Right cardiac atrium (tissue), 5 donors: ENCODE data around the gene GHRL. TPM values are rescaled to one million over a fixed set of nuclear protein-coding genes. Genes with fewer than 3 reads are reported as not detected.

Experiments used
- ATAC-seq, 2 donors: fragments of 200-7000 bp; cut with Tn5 transposase; one replicate each; pipeline versions ENCODE4 v1.8.0 to v1.9.1; 2020; ENCODE audit warnings: moderate library complexity in 2 of 2, mild to moderate bottlenecking in 1 of 2
- DNase-seq, 3 donors: peaks; one replicate each; pipeline ENCODE4 v3.0.0-alpha.2; 2020
- H3K27ac ChIP-seq: one replicate; pipeline ENCODE4 v1.5.1; 2013; ENCODE audit warnings: mild to moderate bottlenecking, low read length, control low read depth, moderate library complexity
- H3K27me3 ChIP-seq: one replicate; pipeline ENCODE4 v1.6.1; 2013; ENCODE audit not compliant: control insufficient read depth, insufficient read depth
- H3K4me1 ChIP-seq: one replicate; pipeline ENCODE4 v1.6.1; 2013; ENCODE audit warnings: low read length; ENCODE audit not compliant: control insufficient read depth, insufficient read depth
- H3K4me3 ChIP-seq: one replicate; pipeline ENCODE4 v1.5.1; 2013; ENCODE audit warnings: low read length, control low read depth
- H3K9me3 ChIP-seq: one replicate; pipeline ENCODE4 v1.6.1; 2013; ENCODE audit warnings: low read length; ENCODE audit not compliant: control insufficient read depth
- WGBS: extraction: QIAGEN DNeasy Blood & Tissue Kit; methylation state at CpG from one replicate; pipeline ENCODE4 v1.1.7; 2013; 5-methylcytosine and 5-hydroxymethylcytosine counted together
- intact Hi-C, 4 donors: fragments of 100-400 bp; cut with DNase I; formaldehyde crosslinking; loops; one replicate each; pipeline versions ENCODE4 v1.11.0 to v1.14.0; 2022 to 2023
- polyA plus RNA-seq: library from polyadenylated mRNA; stranded (reverse); fragments of 200-250 nt; gene quantifications from one replicate; pipeline ENCODE4 v1.2.3, GENCODE V29; 2013
- total RNA-seq, 4 donors: library from RNA; stranded (reverse); fragmentation: NEBNext Ultra II Directional; extraction: Animal tissue kit (Norgen Biotek cat#: 25700); gene quantifications; one replicate each; pipeline ENCODE4 v1.2.1, GENCODE V29; 2021
- donor health status: healthy with polysubstance abuse.
- donor health status: DM: no; HTN: yes; CAD: no.
- donor health status: DM: no; HTN: no; CAD: no.
- donor health status: DM: no; HTN: yes; CAD: no; lungs with severe emphysema.
- donor health status: DM: yes; HTN: yes; CAD: no.

Gene GHRL
- total and polyA plus RNA-seq, 5 donors: 0.25 TPM; not detected in 4

DNA sequence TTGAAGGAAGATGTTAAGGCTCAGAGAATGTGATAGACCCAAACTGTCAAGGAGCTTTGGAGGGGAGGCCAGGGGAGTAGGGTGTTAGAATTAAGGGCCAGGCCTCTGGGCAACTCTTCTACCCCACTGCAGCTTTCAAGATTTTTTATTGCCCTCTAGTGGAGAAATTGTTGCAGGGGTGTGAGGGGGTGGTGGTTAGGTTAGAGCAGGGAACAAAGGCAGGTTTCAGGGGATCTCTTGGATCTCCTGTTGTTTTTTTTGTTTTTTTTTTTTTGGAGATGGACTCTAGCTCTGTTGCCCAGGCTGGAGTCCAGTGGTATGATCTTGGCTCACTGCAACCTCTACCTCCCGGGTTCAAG lies 29.6 kb upstream of the GHRL start:
- ATAC-seq (no peak), DNase-seq (no peak)
- H3K4me3 ChIP-seq: no peak overlapping the region
- WGBS: 97% methylated on average over 1 of the region's 1 CpG
- H3K27me3 ChIP-seq: no peaks in the 10 kb centered on the region
- peaks cover 4% of the 10 kb centered on the region for H3K4me1 ChIP-seq
- H3K27ac ChIP-seq: no peak overlapping the region
- no peaks in the 10 kb centered on the region for H3K9me3 ChIP-seq
- intact Hi-C loops: no loop called here

DNA sequence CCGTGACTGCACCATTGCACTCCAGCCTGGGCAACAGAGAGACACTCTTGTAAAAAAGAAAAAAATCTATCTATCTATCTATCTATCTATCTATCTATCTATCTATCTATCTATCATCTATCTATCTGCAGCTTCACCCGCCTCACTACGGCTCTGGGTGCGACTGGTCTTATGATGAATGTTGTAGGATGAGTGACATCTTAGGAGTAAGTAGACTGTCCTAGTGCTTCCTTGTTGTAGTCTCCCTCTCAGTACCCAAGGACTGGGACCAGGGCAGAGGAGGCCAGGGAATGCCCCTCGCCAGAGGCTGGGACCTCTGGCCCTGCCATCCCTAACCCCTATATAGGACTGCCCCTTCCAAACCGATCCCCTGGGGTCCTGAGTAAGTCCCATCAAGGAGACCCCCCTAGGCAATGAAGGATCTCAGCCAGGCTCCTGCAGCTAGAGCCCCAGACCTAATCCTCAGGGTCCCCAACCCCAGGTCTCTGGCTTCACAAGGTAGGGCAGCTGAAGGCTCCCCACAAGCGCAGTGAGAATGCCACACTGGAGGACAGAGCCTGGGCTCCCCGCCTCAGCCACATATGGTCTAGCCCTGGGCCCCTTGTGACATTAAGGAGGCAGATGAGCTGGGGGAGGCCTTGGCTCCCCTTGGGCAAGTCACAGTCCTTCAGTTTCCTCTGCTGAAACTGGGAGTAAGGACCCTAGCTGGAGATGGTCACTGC lies 29.0 kb upstream of the GHRL start:
- Histone ChIP-seq H3K4me1 (peaks cover 4% of the 10 kb centered on the region), H3K27ac (no peak overlapping the region), H3K9me3 (no peaks in the 10 kb centered on the region), H3K27me3 (no peaks in the 10 kb centered on the region), H3K4me3 (no peak overlapping the region)
- ATAC-seq (peak in 1 of 2 donors; percentile 7), DNase-seq (no peak)
- 94% methylated on average over 8 of the region's 8 CpGs for WGBS
- intact Hi-C loops: no loop called here

DNA sequence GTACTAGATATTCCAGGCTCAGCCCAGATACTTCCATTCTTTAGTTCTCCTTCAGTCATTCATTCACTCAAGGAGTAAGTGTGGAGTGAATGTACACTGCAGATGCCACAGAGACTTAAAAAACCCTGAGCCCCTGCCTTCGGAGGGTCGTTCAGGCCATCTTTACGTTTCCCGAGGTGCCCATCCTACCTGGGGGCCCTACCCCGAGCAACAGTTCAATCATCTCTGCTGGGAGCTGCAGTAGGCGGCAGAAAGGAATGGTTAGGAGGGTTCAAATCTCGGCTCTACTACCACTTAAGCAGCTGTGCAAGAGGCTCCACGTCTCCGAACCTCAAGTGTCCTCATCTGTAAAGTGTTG lies 27.6 kb upstream of the GHRL start:
- no peak for ATAC-seq
- Histone ChIP-seq H3K4me1 (peaks cover 4% of the 10 kb centered on the region), H3K4me3 (peak overlapping the region; percentile 98), H3K27ac (peak overlapping the region; percentile 66), H3K9me3 (no peaks in the 10 kb centered on the region), H3K27me3 (no peaks in the 10 kb centered on the region)
- WGBS: under 1% methylated on average over 9 of the region's 9 CpGs
- no peak for DNase-seq
- intact Hi-C loops: no loop called here

DNA sequence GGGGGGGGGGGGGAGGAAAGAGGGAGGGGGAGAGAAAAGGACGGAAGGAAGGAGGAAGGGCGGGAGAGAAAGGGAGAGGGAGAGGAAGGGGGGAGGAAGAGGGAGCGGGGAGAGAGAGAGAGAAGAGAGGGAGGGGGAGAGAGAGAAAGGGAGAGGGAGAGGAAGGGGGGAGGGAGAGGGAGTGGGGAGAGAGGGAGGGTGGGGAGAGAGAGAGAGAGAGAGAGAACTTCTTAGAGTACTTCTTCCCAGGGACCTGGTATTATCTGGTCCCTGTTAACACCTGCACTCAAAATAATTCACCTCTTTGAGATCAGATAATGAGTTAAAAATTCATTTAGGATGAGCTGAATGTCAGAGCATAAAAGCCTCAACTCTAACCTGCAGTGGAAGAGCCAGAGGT lies 27.1 kb upstream of the GHRL start:
- Histone ChIP-seq H3K9me3 (no peaks in the 10 kb centered on the region), H3K4me1 (peaks cover 4% of the 10 kb centered on the region), H3K27ac (no peak overlapping the region), H3K27me3 (no peaks in the 10 kb centered on the region), H3K4me3 (peak overlapping the region; percentile 98)
- intact Hi-C loops: no loop called here
- 8% methylated on average over 3 of the region's 3 CpGs for WGBS
- ATAC-seq: no peak
- DNase-seq: no peak

DNA sequence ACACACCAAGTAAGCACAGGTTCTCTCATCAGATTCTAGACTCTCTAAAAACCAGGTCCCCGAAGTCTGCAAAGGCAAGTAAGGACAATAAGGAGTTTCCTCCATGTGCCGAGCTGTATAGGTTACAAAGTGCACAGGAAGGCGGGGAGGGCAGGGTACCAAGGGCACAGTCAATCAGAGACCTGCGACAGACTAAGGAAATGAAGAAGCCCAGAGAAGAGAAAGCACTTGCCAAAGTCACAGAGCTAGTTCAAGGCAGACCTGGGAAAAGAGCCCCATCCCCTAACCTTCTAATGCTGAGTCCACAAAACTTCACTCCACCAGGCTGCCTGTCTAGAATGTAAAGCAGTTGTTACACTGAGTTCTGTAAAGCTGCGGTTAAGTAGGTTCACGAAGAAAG lies 26.5 kb upstream of the GHRL start:
- Histone ChIP-seq H3K4me1 (peaks cover 4% of the 10 kb centered on the region), H3K4me3 (no peak overlapping the region), H3K27ac (no peak overlapping the region), H3K9me3 (no peaks in the 10 kb centered on the region), H3K27me3 (no peaks in the 10 kb centered on the region)
- DNase-seq (no peak), ATAC-seq (no peak)
- 64% methylated on average over 6 of the region's 6 CpGs for WGBS
- intact Hi-C loops: no loop called here

DNA sequence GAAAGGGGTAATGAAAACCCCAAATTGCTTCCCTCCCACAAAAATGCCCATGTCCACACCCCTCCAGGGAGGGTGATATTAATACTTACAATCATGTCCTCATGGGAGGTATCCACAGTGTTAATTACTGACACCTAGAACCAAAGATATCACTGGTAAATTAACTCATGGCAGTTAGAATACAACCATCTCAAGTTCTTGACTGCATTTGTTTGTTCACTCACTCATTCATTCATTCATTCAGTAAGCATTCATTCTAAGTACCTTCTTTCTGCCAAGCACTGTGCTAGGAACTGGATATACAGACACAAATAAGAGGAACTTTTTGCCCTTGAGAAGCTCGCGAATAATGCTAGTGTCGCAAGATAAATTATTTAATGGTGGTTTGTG lies 25.2 kb upstream of the GHRL start:
- intact Hi-C loops: no loop called here
- Histone ChIP-seq H3K4me3 (no peak overlapping the region), H3K4me1 (peaks cover 4% of the 10 kb centered on the region), H3K9me3 (no peaks in the 10 kb centered on the region), H3K27me3 (no peaks in the 10 kb centered on the region), H3K27ac (no peak overlapping the region)
- 89% methylated on average over 3 of the region's 3 CpGs for WGBS
- no peak for DNase-seq
- no peak for ATAC-seq

DNA sequence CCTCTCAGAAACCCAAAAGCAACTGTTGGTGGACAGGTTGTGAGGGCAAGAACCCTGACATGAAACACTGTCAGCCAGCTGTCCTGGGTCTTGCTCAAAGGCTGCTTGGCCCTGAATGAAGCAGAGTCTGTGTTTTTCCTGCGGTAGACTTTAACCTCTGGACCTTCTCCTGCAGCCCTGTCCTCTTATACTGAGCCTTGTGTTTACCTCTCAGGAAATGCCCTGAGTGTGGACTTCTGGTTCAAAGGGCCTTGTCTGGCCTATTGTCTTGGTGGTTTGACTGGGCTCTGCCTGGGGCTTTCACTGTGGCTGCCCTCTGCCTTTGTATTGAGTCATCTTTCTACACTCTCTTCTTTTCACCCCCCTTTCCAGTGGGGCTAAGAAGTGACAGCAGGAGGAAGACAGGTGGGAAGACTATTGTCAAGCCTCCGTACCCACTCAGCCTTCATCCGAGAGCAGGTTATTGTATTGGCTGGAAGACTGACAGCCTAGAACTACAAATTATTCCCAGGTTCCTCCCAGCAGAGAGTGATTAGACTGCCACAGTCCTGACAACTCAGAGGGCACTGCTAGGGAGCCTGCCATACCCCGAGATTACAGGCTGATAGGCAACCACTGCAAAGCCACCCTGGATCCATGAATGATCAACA lies 24.7 kb upstream of the GHRL start:
- H3K4me3 ChIP-seq: no peak overlapping the region
- H3K27me3 ChIP-seq: no peaks in the 10 kb centered on the region
- H3K9me3 ChIP-seq: no peaks in the 10 kb centered on the region
- DNase-seq (no peak), ATAC-seq (no peak)
- no peak overlapping the region for H3K27ac ChIP-seq
- 95% methylated on average over 4 of the region's 4 CpGs for WGBS
- intact Hi-C loops: no loop called here
- H3K4me1 ChIP-seq: peaks cover 4% of the 10 kb centered on the region

DNA sequence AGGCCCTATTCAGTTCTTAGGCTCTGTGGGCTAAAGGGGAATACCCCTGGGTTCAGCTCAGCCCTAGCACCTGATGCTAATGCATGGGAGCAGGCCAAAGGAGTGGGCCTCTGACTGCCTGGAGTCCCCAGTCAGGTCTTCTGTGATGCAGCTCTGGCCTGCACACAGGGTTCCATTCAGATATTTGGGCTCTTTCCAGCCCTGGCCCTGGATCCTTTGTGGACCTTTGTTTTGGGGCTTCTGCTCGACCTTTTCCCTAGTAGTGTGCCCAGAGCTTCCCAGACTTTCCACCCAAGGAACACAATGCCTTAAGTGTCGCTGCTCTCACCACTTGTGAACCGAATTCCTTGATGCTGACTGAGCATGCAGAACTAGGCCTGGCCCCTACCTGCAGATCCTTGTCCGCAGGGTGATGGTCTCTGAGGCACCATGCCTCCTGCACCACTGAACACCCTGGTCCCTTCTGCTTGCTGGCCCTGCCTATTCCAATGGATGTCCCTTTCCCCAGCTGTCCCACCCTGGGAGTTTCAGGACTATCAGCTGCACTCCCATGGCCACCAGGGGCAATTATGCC lies 23.1 kb upstream of the GHRL start:
- Histone ChIP-seq H3K4me3 (no peak overlapping the region), H3K4me1 (peaks cover 4% of the 10 kb centered on the region), H3K9me3 (no peaks in the 10 kb centered on the region), H3K27me3 (no peaks in the 10 kb centered on the region), H3K27ac (no peak overlapping the region)
- no peak for DNase-seq
- 89% methylated on average over 4 of the region's 4 CpGs for WGBS
- intact Hi-C loops: no loop called here
- no peak for ATAC-seq

DNA sequence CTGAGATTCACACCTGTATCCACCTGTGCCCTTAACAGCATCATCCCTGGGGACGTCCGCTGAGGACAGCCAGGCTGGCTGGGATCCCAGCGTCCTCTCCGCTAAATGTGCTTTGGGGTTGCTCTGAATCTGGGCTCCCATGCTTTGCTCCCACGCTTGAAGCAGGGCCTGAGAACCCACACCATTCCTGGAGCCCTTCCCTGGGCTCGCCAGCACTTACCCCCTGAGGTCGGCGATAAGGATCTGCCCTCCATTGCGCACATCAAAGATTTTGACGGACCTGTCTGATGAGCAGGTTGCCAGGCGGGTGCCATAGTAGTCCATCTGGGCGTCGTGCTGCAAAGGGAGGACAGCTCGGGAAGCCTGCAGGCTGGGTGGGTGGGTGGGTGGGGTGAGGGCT lies 22.4 kb upstream of the GHRL start:
- ATAC-seq: no peak
- Histone ChIP-seq H3K27me3 (no peaks in the 10 kb centered on the region), H3K4me1 (peaks cover 1% of the 10 kb centered on the region), H3K4me3 (no peak overlapping the region), H3K27ac (no peak overlapping the region), H3K9me3 (no peaks in the 10 kb centered on the region)
- WGBS: 91% methylated on average over 14 of the region's 14 CpGs
- intact Hi-C loops: no loop called here
- no peak for DNase-seq

DNA sequence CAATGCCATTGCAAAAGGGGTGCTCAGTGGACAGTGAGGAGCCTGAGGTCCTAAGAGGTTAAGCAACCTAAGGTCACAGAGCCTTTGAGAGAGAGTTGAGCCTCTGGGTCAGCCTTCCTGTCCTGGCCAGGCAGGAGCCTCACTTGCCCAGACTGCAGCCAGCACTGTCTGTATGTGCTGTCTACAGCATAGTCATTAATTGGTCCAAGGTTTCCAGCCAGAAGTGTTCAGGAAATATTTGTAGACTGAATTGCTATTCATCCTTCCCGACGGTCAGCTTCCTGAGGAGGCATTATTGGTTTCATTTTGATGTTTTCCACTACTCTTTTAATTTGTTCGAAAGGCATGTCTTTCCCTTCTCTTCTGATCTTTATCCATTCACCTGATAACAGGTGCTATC lies 20.1 kb upstream of the GHRL start:
- H3K4me1 ChIP-seq: no peaks in the 10 kb centered on the region
- DNase-seq: no peak
- no peak overlapping the region for H3K4me3 ChIP-seq
- no peak for ATAC-seq
- H3K27me3 ChIP-seq: no peaks in the 10 kb centered on the region
- no peak overlapping the region for H3K27ac ChIP-seq
- WGBS: 70% methylated on average over 3 of the region's 3 CpGs
- H3K9me3 ChIP-seq: no peaks in the 10 kb centered on the region
- intact Hi-C loops: no loop called here

DNA sequence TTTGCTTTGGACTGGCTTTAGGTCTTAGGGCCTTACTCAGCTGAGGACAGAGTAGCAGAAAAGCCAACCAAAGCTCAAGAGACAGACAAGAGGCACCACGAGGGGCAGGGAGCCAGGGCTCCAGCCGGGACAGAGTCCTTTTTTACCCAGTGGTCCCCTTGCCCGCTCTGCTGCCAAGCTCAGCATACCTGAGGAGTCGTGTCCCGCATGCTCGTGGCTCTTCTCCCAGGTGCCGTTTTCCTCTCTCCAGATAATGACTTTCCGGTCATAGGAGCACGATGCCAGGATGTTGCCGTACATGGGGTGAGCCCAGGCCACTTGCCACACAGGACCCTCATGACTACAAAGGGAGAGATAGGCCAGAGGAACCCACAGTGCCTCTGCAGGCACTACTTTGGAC lies 19.6 kb upstream of the GHRL start:
- no peaks in the 10 kb centered on the region for H3K9me3 ChIP-seq
- intact Hi-C loops: no loop called here
- no peaks in the 10 kb centered on the region for H3K4me1 ChIP-seq
- DNase-seq (no peak), ATAC-seq (no peak)
- H3K27ac ChIP-seq: no peak overlapping the region
- 56% methylated on average over 10 of the region's 10 CpGs for WGBS
- no peak overlapping the region for H3K4me3 ChIP-seq
- no peaks in the 10 kb centered on the region for H3K27me3 ChIP-seq
